Astrocyte (in vitro differentiated cells and primary cell): Measurements from ENCODE around the gene CSNK2A1. TPM values are rescaled to one million over a fixed set of nuclear protein-coding genes. Genes with fewer than 3 reads are reported as not detected.
A peak's percentile ranks its signal among the peaks of the same experiment; 100 is the strongest.
"Not testable (repeated sequence)": the region's sequence is repeated elsewhere in the genome, so short reads cannot be mapped to it uniquely, and the experiment has no call there.

ENCODE experiments used
- DNase-seq: peaks from one replicate; pipeline ENCODE4 v3.0.0-alpha.2; 2010; ENCODE audit warnings: low read depth
- FAIRE-seq: peaks from 2 replicates; lab custom pipeline; 2011; peaks lifted over from hg19 to GRCh38; lab: Jason Lieb, UNC
- H2AFZ ChIP-seq: 2 replicates; pipeline ENCODE4 v1.6.0; 2012; ENCODE audit warnings: low read depth, low read length, inconsistent platforms
- H3K27ac ChIP-seq: 2 replicates; pipeline ENCODE4 v1.5.1; 2011; ENCODE audit warnings: low read depth, low read length, inconsistent platforms
- H3K27me3 ChIP-seq: 2 replicates; pipeline ENCODE4 v1.6.0; 2011; ENCODE audit warnings: low read length, inconsistent platforms; ENCODE audit not compliant: insufficient read depth
- H3K36me3 ChIP-seq: 2 replicates; pipeline ENCODE4 v1.5.1; 2011; ENCODE audit warnings: low read length, inconsistent platforms; ENCODE audit not compliant: insufficient read depth
- H3K4me1 ChIP-seq: 2 replicates; pipeline ENCODE4 v1.5.1; 2011; ENCODE audit warnings: low read length, inconsistent platforms; ENCODE audit not compliant: insufficient read depth
- H3K4me2 ChIP-seq: 2 replicates; pipeline ENCODE4 v1.6.0; 2012; ENCODE audit warnings: low read length, inconsistent platforms
- H3K4me3 ChIP-seq: 2 replicates; pipeline ENCODE4 v1.5.1; 2011; ENCODE audit warnings: low read depth, mild to moderate bottlenecking, low read length, inconsistent platforms; ENCODE audit not compliant: insufficient read depth
- H3K79me2 ChIP-seq: 2 replicates; pipeline ENCODE4 v1.6.0; 2012; ENCODE audit warnings: mild to moderate bottlenecking, low read length, inconsistent platforms; ENCODE audit not compliant: insufficient read depth
- H3K9ac ChIP-seq: 2 replicates; pipeline ENCODE4 v1.6.0; 2012; ENCODE audit warnings: mild to moderate bottlenecking, low read length, inconsistent platforms
- H3K9me3 ChIP-seq: 2 replicates; pipeline ENCODE4 v1.5.1; 2012; ENCODE audit warnings: low read depth, mild to moderate bottlenecking, low read length, inconsistent platforms; ENCODE audit not compliant: insufficient read depth
- H4K20me1 ChIP-seq: 2 replicates; pipeline ENCODE4 v1.6.0; 2012; ENCODE audit warnings: low read length, inconsistent platforms; ENCODE audit not compliant: insufficient read depth
- H3K27ac Mint-ChIP-seq: one replicate; pipeline ENCODE4 v1.8.0; 2021; ENCODE audit warnings: mild to moderate bottlenecking, mixed read lengths; ENCODE audit not compliant: unreplicated experiment
- H3K27me3 Mint-ChIP-seq: one replicate; pipeline ENCODE4 v1.8.0; 2021; ENCODE audit warnings: low read depth, mixed read lengths; ENCODE audit not compliant: unreplicated experiment
- H3K36me3 Mint-ChIP-seq: one replicate; pipeline ENCODE4 v1.8.0; 2021; ENCODE audit warnings: low read depth, mixed read lengths; ENCODE audit not compliant: unreplicated experiment
- H3K4me1 Mint-ChIP-seq: one replicate; pipeline ENCODE4 v1.8.0; 2021; ENCODE audit warnings: low read depth, mixed read lengths; ENCODE audit not compliant: unreplicated experiment
- H3K4me3 Mint-ChIP-seq: one replicate; pipeline ENCODE4 v1.8.0; 2021; ENCODE audit warnings: mild to moderate bottlenecking, moderate library complexity, mixed read lengths; ENCODE audit not compliant: unreplicated experiment
- H3K9me3 Mint-ChIP-seq: one replicate; pipeline ENCODE4 v1.8.0; 2021; ENCODE audit warnings: mild to moderate bottlenecking, mixed read lengths; ENCODE audit not compliant: unreplicated experiment
- CTCF ChIP-seq: IDR thresholded peaks from 2 replicates; pipeline ENCODE4 v1.5.1; 2011; ENCODE audit warnings: low read depth, mild to moderate bottlenecking, inconsistent platforms, low read length, moderate library complexity; ENCODE audit not compliant: insufficient read depth
- EZH2 ChIP-seq: IDR thresholded peaks from 2 replicates; pipeline ENCODE4 v1.6.1; 2012; ENCODE audit warnings: mild to moderate bottlenecking, low read length, inconsistent platforms; ENCODE audit not compliant: insufficient read depth
- total RNA-seq: library from RNA; stranded (reverse); gene quantifications from 2 replicates; pipeline ENCODE4 v1.2.1, GENCODE V29; 2021

The CSNK2A1 gene
- total RNA-seq, 1 donor from 2014 or later: 226 TPM

DNA sequence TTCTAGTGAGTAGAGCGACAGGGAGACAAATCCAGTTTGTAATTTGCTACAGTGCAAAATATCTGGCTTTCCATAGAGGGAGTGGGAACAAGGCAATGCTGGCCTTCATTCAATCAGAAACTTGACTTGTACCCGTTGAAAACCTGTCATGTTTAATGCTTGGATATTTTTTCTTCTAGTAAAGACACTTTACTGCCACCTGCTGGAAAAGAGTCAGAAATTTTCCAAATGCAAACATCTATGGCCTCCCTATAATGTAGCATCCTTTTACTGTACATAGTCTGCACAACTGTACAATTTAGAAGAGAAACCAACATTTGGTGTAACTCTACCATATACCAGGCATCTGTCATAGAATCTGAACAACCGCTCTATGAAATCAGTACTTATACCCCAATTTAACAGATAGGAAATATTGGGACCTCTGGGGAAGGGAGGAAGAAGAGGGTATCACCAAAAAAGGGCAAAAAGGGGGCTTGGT, 64.6 kb downstream of the CSNK2A1 start:
- DNase-seq (peak; percentile 10), FAIRE-seq (no peak)
- Histone ChIP-seq H3K9me3 (no peaks in the 10 kb centered on the region), H2AFZ (no peak overlapping the region), H3K27me3 (no peaks in the 10 kb centered on the region), H3K9ac (no peak overlapping the region), H3K4me3 (no peak overlapping the region), H3K27ac (no peak overlapping the region), H3K79me2 (no peaks in the 10 kb centered on the region), H3K36me3 (peaks cover 40% of the 10 kb centered on the region), H3K4me1 (peaks cover 4% of the 10 kb centered on the region), H4K20me1 (peaks cover 27% of the 10 kb centered on the region), H3K4me2 (no peak overlapping the region)
- H3K4me1 Mint-ChIP-seq: peaks cover 16% of the 10 kb centered on the region
- H3K9me3 Mint-ChIP-seq: no peaks in the 10 kb centered on the region
- no peak overlapping the region for H3K4me3 Mint-ChIP-seq
- H3K27ac Mint-ChIP-seq: peak overlapping the region; percentile 94
- TF ChIP-seq CTCF: peak; percentile 57
- TF ChIP-seq EZH2: no peak
- peaks cover 29% of the 10 kb centered on the region for H3K36me3 Mint-ChIP-seq
- H3K27me3 Mint-ChIP-seq: no peaks in the 10 kb centered on the region

DNA sequence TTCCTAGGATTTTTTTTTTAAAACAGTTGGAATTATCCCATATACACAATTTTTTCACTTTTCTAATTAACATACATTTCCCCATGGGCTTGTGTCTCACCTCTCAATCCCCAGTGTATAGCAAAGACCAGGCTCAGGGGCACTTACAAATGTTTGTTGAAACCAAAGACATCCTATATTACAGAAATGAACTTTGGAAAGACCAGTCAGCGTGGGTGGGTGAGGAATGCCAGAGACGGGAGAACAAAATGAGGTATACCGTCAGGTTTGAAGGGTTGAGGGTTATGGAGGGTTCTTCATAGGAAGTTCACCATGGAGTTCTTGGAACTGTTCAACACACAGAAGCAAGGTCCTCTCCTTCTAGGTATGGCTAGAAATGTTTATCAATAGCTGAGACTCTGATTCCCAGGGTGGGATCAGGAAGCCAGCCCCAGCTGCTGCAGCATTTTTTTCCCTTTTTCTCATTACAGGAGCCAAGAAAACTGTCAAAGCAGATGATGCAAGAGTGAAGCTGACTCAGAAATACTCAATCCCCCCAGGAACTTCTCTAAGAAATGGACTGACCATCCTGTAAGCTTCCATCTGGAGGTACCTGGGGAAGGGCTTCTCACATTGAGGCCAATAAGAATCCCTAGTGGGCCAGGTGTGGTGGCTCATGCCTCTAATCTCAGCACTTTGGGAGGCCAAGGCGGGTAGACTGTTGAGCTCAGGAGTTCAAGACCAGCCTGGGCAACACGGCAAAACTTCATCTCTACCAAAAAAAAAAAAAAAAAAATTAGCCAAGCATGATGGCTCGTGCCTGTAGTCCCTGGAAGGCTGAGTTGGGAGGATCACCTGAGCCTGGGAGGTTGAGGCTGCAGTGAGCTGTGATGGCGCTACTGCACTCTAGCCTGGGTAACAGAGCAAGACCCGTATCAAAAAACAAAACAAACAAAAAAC, 65.3 kb downstream of the CSNK2A1 start:
- FAIRE-seq: no peak
- TF ChIP-seq EZH2 (no peak), CTCF (no peak)
- Histone ChIP-seq H4K20me1 (peaks cover 27% of the 10 kb centered on the region), H2AFZ (no peak overlapping the region), H3K4me3 (no peak overlapping the region), H3K27me3 (no peaks in the 10 kb centered on the region), H3K36me3 (peaks cover 40% of the 10 kb centered on the region), H3K79me2 (no peaks in the 10 kb centered on the region), H3K4me2 (no peak overlapping the region), H3K9ac (no peak overlapping the region), H3K9me3 (no peaks in the 10 kb centered on the region), H3K27ac (no peak overlapping the region), H3K4me1 (peaks cover 4% of the 10 kb centered on the region)
- Mint-ChIP-seq H3K4me1 (peaks cover 16% of the 10 kb centered on the region), H3K9me3 (no peaks in the 10 kb centered on the region), H3K27me3 (no peaks in the 10 kb centered on the region), H3K4me3 (peak overlapping the region; percentile 63), H3K36me3 (peaks cover 33% of the 10 kb centered on the region), H3K27ac (peak overlapping the region; percentile 94)
- peak; percentile 46 for DNase-seq

DNA sequence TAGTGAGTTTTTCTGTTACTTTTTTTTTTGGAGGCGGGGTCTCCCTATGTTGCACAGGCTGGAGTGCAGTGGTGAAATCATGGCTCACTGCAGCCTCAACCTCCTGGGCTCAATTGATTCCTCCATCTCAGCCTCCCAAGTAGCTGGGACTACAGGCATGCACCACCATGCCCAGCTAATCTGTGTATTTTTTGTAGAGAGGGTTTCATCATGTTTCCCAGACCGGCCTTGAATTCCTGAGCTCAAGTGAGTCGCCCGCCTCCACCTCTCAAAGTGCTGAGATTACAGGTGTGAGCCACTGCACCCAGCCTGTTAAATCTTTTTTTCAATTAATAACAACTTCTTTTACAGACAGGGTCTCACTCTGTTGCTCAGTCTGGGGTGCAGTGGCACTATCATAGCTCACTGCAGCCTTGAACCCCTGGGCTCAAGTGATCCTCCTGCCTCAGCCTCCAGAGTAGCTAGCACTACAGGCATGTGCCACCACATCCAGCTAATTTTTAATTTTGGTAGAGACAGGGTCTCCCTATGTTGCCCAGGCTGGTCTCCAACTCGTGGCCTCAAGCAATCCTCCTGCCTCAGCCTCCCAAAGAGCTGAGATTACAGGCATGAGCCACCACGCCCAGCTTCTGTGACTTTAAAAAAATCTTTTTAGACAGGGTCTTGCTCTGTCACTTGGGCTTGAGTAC, 66.9 kb downstream of the CSNK2A1 start:
- peaks cover 16% of the 10 kb centered on the region for H3K4me1 Mint-ChIP-seq
- H3K27ac Mint-ChIP-seq, H3K9ac ChIP-seq, H3K79me2 ChIP-seq, H2AFZ ChIP-seq, DNase-seq, FAIRE-seq, H3K27me3 ChIP-seq, H3K27me3 Mint-ChIP-seq, H3K9me3 ChIP-seq, H3K4me3 ChIP-seq, H3K27ac ChIP-seq, H3K4me2 ChIP-seq, H3K9me3 Mint-ChIP-seq, H3K4me1 ChIP-seq, H3K4me3 Mint-ChIP-seq: not testable (repeated sequence)
- peaks cover 27% of the 10 kb centered on the region for H4K20me1 ChIP-seq
- H3K36me3 Mint-ChIP-seq: peaks cover 39% of the 10 kb centered on the region
- peaks cover 26% of the 10 kb centered on the region for H3K36me3 ChIP-seq
